BE2C (cell line): ENCODE data around the gene NUAK1.
A peak's percentile ranks its signal among the peaks of the same experiment; 100 is the strongest.

Source experiments
- DNase-seq: peaks from one replicate; pipeline ENCODE4 v3.0.0-alpha.2; 2020
- H3K27me3 ChIP-seq: fragments of 250-450 bp; sonication (Bioruptor Pico); 2 replicates; pipeline ENCODE4 v1.5.1; 2020; ENCODE audit warnings: mild to moderate bottlenecking
- H3K36me3 ChIP-seq: fragments of 250-450 bp; sonication (Bioruptor Pico); 2 replicates; pipeline ENCODE4 v1.5.1; 2020; ENCODE audit warnings: mild to moderate bottlenecking
- H3K4me1 ChIP-seq: fragments of 250-450 bp; sonication (Bioruptor Pico); 2 replicates; pipeline ENCODE4 v1.5.1; 2020
- H3K4me3 ChIP-seq: 2 replicates; pipeline ENCODE4 v1.5.1; 2011; ENCODE audit warnings: low read depth, low read length
- H3K9me3 ChIP-seq: fragments of 250-450 bp; sonication (Bioruptor Pico); 2 replicates; pipeline ENCODE4 v1.5.1; 2020
- TF ChIP-seq, protein P1 (sequence below): IDR thresholded peaks from 2 replicates; pipeline ENCODE4 v1.5.1; 2012; ENCODE audit warnings: mild to moderate bottlenecking, low read depth, low read length

NUAK1 gene

DNA sequence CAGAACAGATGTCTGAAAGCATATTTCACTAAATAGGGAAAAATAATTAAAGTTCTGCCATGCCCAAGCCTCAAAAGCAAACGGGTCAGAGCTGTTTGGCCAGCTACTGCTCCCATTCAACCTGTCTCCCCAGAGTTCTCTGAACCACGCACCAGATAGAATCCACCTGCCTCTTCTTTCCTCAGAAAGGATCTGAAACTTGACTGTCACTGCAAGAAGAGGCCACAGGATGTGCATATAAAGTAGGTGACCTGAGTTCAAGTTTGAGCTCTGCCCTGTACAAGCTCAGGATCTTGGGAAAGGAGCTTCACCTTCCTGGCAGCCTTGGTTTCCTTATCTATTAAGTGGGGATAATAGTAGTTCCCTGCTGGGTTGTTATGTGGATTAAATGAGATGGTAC, 91.8 kb downstream of the NUAK1 start:
- H3K4me1 ChIP-seq = peaks cover 2% of the 10 kb centered on the region
- no peaks in the 10 kb centered on the region for H3K9me3 ChIP-seq
- no peaks in the 10 kb centered on the region for H3K36me3 ChIP-seq
- no peak overlapping the region for H3K4me3 ChIP-seq
- TF ChIP-seq, protein P1, sequence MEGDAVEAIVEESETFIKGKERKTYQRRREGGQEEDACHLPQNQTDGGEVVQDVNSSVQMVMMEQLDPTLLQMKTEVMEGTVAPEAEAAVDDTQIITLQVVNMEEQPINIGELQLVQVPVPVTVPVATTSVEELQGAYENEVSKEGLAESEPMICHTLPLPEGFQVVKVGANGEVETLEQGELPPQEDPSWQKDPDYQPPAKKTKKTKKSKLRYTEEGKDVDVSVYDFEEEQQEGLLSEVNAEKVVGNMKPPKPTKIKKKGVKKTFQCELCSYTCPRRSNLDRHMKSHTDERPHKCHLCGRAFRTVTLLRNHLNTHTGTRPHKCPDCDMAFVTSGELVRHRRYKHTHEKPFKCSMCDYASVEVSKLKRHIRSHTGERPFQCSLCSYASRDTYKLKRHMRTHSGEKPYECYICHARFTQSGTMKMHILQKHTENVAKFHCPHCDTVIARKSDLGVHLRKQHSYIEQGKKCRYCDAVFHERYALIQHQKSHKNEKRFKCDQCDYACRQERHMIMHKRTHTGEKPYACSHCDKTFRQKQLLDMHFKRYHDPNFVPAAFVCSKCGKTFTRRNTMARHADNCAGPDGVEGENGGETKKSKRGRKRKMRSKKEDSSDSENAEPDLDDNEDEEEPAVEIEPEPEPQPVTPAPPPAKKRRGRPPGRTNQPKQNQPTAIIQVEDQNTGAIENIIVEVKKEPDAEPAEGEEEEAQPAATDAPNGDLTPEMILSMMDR = no peak
- DNase-seq = no peak
- peaks cover 11% of the 10 kb centered on the region for H3K27me3 ChIP-seq

DNA sequence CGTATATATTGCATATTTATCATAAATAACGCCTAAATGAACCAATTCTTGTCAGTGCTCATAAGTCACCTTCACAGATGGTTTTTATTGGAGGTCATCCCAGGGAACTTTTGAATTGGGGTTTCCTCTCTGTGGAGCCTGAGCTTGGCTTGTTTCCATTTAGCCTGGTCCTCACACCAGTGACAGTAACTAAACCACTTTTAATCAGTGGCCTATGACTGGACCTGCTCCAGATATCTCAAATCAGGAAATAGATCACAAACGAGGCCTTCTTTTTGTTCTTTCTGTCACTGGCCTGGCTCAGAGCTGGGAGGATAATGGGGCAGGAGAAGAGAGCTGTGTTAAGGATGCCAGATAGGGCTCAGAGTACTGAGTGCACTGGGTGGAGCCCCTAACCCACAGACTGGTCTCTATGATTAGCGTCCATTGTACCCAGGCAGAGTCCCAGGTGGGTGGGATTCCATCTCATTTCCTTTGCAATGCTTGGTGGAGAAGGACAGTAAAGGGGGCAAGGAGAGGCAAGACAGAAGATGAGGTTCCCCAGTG, 92.4 kb downstream of the NUAK1 start:
- DNase-seq = peak; percentile 29
- peaks cover 2% of the 10 kb centered on the region for H3K4me1 ChIP-seq

DNA sequence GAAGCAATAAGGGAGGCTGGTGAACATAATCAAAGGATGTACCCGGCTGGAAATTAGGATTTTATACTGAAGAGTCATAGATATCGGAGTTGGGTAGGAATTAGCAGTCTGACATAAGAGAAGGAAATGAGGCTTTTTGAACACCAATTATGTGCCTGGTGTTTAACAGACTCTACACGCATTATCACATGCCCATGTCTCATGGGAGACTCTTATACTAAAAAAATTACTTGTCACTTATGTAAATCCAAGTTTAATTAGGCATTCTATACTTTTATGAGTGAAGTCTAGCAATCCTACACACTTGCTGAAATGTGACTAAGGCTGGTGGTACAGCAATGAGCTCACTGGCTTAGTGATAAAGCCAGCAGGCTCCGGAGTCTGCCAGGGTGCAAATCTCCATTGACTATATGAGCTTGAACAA, 93.5 kb downstream of the NUAK1 start:
- TF ChIP-seq, protein P1 = no peak
- Histone ChIP-seq H3K4me1 (peaks cover 2% of the 10 kb centered on the region), H3K9me3 (no peaks in the 10 kb centered on the region), H3K36me3 (no peaks in the 10 kb centered on the region), H3K4me3 (no peak overlapping the region), H3K27me3 (peaks cover 11% of the 10 kb centered on the region)
- DNase-seq = no peak

More for the DNA sequence above, 92.4 kb downstream of the NUAK1 start:
- Histone ChIP-seq H3K9me3 (no peaks in the 10 kb centered on the region), H3K27me3 (peaks cover 11% of the 10 kb centered on the region), H3K4me3 (no peak overlapping the region), H3K36me3 (no peaks in the 10 kb centered on the region)
- TF ChIP-seq, protein P1 = no peak

DNA sequence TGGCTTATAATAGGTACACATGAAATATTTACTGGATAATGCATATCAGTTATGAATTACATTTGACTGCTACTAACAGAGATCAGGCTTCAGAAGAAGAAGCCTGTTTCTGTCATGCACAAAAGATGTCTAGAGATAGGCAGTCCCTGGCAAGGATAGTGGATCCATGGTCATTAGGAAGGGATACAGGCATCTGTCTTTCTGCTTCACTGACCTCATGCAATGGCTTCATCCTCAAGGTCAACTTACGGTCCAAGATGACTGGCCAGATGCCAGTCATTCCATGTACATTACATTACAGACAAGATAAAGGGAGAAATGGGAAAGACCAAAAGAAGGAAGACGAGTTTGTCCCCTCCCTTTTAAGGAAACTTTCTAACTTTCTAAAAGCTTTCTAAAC, 94.0 kb downstream of the NUAK1 start:
- Histone ChIP-seq H3K9me3 (no peaks in the 10 kb centered on the region), H3K27me3 (peaks cover 11% of the 10 kb centered on the region), H3K4me1 (peaks cover 2% of the 10 kb centered on the region), H3K36me3 (no peaks in the 10 kb centered on the region), H3K4me3 (no peak overlapping the region)
- TF ChIP-seq, protein P1 = no peak
- peak; percentile 66 for DNase-seq

DNA sequence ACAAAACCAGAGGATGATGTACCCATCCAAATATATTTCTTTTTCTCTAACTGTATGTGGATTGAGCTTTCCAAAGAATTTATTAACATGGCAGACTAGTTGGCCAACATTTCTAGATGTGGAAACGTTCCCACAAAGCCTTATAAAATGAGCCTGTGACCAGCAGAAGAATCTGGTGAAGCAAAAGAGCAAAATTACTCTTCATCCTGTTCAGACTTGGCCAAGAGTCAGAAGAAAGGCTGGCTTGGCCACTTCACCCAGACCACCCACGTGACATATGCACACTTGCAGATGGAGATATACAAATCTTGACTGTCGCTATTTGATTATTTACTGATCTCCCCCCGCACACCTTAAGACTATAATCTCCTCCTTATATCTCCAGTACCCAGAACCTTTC, 96.7 kb downstream of the NUAK1 start:
- Histone ChIP-seq H3K9me3 (no peaks in the 10 kb centered on the region), H3K27me3 (no peaks in the 10 kb centered on the region), H3K4me1 (peaks cover 2% of the 10 kb centered on the region; the same call in 1 of the 2 replicates), H3K4me3 (no peak overlapping the region), H3K36me3 (no peaks in the 10 kb centered on the region)
- no peak for DNase-seq
- TF ChIP-seq, protein P1 = no peak

DNA sequence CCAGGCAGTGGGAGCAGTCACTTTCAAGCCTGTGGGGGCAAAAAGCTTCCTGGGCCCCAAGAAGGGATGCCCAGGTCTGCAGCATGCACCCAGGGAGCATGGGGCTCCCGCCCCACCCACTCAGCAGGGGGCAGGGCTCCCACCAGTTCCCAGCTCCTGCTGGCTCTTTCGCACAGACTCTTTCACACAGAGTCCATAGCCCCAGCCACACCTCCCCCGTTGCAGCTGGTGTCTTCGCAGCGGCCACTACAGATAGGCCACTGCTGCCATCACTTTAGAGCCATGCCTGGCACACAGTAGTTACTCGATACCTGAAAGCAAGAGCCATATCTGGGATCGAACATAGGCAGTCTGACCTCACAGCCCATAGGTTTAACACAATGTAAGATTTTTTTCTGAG, 98.2 kb downstream of the NUAK1 start:
- Histone ChIP-seq H3K27me3 (no peaks in the 10 kb centered on the region), H3K9me3 (no peaks in the 10 kb centered on the region), H3K4me3 (no peak overlapping the region), H3K36me3 (no peaks in the 10 kb centered on the region), H3K4me1 (peaks cover 2% of the 10 kb centered on the region; the same call in 1 of the 2 replicates)
- DNase-seq = no peak
- TF ChIP-seq, protein P1 = no peak
